ENCODE data around the gene ALKBH4.

DNA sequence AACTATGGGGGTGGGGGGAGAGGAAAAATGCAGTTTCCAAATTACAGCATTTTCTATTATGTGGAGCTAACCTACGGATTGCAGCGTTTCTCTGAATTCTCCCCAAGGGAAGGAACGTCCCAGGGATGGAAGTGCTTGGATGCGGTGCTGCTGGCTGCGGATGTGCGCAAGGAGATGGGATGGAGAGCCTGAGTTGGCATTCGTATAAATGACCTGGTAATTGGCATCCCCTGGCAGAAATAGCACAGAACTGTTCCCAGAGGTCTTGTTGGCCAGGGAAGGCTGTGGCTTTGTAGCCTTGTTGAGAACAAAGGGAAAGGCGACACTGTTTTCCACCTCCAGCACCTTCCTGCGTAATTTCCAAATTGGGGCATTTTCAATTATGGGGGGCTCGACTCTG is 28.5 kb downstream of the ALKBH4 start:
- TF ChIP-seq, protein P1, sequence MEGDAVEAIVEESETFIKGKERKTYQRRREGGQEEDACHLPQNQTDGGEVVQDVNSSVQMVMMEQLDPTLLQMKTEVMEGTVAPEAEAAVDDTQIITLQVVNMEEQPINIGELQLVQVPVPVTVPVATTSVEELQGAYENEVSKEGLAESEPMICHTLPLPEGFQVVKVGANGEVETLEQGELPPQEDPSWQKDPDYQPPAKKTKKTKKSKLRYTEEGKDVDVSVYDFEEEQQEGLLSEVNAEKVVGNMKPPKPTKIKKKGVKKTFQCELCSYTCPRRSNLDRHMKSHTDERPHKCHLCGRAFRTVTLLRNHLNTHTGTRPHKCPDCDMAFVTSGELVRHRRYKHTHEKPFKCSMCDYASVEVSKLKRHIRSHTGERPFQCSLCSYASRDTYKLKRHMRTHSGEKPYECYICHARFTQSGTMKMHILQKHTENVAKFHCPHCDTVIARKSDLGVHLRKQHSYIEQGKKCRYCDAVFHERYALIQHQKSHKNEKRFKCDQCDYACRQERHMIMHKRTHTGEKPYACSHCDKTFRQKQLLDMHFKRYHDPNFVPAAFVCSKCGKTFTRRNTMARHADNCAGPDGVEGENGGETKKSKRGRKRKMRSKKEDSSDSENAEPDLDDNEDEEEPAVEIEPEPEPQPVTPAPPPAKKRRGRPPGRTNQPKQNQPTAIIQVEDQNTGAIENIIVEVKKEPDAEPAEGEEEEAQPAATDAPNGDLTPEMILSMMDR (conservative IDR thresholded peaks at IDR 0.05; ENCODE audit: low read depth, low read length): no peak
- TF ChIP-seq EZH2 (IDR thresholded peaks at IDR 0.05; ENCODE audit: low read length, unreplicated experiment): no peak
